ENCODE results near the gene UBASH3A.
"Not testable (repeated sequence)": the region's sequence is repeated elsewhere in the genome, so short reads cannot be mapped to it uniquely, and the experiment has no call there.

The UBASH3A gene

DNA sequence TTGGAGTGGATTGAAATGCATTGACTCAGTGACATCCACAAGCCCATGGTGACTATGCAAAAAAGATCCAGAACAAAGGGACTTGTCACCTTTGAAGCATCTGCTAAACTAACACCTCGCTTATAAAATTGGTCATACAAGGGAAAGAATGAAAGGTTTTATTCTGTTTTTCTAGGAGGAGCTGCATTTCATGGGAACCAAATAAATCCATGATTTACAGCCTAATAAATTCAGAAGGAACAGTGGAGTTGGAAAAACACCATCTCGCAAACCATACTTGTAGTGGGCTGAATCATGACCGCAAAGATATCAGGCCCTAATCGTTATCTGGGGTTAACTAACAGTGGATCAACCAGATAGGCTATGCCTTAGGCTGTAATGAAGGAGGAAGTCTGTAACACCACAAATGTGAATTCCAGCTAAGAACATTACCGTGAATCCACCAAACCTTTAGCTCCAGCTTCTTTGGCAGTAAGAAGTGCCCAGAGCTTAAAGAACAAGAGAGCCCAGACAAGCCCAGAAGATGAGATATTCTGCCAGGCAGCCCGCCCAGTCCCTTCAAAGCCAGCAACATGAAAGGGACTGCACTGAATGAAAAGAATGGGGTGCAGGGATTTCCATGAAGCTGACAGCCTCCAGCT, 64.9 kb downstream of the UBASH3A start:
- DNase-seq (ENCODE audit: low read depth) = no peak

- DNase-seq (ENCODE audit: low read depth) = no peak
Measured at GRCh38 chr21:42469272-42469671, 65.6 kb downstream of the UBASH3A start.

DNA sequence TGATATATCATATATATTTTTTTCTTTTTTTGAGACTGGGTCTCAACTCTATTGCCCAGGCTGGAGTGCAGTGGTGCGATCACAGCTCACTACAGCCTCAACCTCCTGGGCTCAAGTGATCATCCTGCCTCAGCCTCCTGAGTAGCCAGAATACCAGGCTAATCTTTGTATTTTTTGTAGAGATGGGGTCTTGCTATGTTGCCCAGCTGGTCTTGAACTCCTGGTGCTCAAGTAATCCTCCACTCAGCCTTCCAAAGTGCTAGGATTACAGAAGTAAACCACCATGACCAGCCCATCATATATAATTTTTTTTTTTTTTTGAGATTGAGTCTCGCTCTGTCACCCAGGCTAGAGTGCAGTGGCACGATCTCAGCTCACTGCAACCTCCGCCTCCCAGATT, 66.0 kb downstream of the UBASH3A start:
- not testable (repeated sequence) for DNase-seq (ENCODE audit: low read depth)

DNA sequence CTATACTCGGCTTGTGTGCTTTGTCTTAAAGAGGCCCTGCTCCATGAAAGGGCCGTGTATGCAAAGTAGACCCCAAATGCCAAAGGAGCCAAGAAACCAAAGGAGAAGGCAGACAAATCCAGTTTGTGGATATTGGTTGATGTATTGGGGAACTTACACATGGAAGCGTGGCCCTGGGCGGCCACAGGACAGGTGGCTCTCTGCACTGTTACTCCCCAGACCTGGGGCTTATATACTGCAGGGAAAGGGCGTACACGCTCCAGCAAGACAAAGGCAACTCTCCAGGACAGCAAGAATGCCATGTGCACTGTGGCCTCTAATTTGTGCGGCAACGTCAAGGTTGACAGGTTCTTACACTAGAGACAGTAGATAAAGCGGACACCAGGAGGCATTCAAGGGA, 67.5 kb downstream of the UBASH3A start:
- no peak for DNase-seq (ENCODE audit: low read depth)

DNA sequence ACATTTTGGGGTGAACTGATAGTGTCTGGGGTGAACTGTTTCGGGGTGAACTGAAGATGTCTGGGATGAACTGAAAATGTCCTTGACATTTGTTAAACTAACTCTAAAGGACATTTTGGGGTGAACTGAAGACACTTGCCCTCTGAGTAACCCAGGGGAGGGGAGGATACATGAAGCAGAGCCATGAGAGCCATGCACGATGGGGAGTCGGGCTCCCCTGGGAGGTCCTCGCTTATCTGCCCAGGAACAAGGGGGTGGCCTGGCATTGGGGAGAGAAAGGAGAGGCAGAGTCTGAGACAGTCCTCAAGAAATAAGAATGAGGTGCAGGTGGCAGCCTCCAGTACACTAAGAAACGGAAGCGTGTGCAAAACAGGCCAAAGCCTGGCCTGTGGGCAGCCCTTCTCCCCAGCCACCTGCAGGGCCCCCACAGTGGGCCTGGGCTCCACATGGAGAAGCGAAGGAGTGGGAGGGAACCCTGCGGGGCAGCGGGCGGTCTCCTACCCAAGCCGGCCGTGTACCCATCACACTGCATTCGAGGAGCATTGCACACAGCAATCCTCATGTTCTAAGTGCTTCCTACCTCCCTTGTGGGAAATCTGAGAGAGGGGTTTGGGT, 68.1 kb downstream of the UBASH3A start:
- no peak for DNase-seq (ENCODE audit: low read depth)

DNA sequence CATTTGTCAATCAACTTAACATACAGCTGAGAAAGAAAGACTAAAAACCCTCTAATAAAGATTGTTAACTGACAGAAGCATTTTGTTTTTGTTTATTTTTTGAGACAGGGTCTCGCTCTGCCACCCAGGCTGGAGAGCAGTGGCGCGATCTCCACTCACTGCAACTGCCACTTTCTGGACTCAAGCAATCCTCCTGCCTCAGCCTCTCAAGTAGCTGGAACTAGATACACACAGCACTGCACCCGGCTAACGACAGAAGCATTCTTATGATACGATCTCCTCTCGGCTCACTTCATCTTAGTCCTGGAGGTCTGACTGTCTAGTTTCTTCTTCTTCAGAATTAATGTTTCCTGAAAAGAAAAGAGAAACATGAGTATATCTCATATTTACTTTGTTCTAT, 68.8 kb downstream of the UBASH3A start:
- DNase-seq (ENCODE audit: low read depth) = no peak

- no peak for DNase-seq (ENCODE audit: low read depth)
Measured at GRCh38 chr21:42473498-42474042, 69.9 kb downstream of the UBASH3A start.

DNA sequence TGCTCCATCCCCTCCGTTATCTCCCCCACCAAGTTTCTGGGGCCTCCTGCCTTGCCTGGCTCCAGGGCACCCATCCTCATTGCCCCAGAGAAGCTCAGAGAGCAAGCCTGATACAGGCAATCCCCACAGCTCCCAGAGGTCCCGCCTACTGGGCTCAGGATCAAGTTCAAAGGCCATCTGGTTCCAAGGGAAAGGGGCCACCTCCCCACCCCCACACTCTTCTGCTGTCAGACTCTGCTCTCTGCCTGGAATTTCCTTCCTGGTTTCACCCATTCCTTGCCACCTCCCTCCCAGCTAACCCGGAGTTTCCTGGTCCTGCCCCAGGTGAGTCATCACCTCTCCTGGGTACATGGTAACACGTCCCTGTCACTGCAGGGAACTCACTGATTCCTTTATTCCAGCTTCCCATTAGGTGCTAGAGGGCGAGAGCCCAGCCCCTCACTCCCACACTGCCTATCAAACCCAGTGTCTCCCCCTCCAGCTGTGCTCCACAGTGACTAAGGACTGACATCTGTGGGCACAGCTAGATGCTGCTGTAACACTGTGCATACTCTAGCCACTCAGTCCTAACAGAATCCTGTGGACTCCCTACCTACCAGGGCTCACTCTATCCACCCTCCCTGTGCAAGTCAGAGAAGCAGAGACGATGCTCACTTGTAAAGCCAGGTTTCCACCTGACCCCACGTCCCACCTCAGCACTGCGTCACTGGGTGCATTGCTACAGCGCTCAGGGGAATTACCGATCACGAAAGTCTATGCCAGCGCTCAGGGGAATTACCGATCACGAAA, 70.5 kb downstream of the UBASH3A start:
- DNase-seq (ENCODE audit: low read depth) = no peak

- no peak for DNase-seq (ENCODE audit: low read depth)
Measured at GRCh38 chr21:42475036-42475435, 71.3 kb downstream of the UBASH3A start.

- no peak for DNase-seq (ENCODE audit: low read depth)
Measured at GRCh38 chr21:42475526-42476387, 72.1 kb downstream of the UBASH3A start.

DNA sequence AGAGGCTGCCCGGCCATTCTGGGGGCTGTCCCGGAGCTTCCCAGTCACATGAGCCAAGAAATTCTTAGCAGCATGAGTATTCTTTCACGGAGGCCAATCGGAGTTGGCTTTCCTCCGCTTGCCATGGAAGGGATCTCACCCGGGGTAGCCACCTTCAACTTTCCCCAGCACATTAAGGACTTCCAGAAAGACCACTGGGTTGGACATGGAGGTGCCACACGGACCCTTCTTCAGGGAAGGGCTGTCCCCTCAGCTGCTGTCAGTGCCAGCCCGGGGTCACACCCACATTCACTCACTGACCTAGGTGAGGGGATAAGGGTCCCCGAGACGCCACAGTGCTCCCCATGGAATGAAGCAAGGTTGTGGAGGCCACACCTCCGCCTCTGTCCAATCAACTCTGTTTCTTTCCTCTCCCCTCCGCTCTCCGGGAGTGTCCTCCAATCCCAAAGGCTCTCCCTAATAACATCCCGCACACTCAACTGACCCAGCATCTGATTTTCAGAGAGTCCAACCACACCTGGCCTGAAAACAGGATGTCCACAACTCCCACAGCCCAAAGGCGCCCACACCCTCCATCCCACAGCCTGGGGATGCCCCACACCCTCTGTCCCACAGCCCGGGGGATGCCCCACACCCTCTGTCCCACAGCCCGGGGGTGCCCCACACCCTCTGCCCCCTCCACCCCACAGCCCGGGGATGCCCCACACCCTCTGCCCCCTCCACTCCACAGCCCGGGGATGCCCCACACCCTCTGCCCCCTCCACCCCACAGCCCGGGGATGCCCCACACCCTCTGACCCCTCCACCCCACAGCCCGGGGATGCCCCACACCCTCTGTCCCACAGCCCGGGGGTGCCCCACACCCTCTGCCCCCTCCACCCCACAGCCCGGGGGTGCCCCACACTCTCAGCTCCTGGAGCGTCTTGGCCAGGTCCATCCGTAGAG, 73.0 kb downstream of the UBASH3A start:
- no peak for DNase-seq (ENCODE audit: low read depth)

DNA sequence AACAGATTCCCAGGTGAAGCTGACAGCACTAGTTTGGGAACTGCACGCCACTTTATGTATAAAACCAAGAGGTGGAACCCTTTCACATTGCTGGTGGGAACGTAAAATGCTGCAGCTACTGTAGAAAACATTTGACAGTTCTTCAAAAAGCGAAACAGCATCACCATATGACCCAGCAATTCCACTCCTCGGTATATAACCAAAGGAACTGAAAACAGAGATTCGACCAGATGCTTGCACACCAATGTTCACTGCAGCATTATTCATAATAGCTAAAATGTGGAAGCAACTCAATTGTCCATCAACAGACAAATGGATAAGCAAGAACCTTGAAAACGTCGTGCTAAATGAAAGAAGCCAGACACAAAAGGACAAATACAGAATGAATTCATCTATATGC, 74.8 kb downstream of the UBASH3A start:
- DNase-seq (ENCODE audit: low read depth) = no peak

DNA sequence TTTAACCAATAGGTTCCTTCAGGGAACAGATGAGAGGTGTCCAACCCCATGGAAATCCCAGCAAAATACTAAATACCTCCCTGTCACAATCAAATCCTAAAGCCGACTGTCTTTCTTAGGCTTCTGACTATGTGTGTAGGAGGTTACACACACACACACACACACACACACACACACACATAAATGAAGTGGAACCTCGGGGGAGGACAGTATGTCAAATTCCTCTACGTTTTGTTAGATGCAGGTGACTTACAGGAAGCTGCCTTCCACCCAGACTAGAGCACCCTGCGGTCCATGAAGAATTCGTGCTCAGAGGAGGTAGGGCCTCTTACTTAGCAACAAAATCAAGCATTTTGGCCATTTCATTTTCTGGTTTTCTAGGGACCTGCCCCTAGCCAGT, 75.9 kb downstream of the UBASH3A start:
- no peak for DNase-seq (ENCODE audit: low read depth)

DNA sequence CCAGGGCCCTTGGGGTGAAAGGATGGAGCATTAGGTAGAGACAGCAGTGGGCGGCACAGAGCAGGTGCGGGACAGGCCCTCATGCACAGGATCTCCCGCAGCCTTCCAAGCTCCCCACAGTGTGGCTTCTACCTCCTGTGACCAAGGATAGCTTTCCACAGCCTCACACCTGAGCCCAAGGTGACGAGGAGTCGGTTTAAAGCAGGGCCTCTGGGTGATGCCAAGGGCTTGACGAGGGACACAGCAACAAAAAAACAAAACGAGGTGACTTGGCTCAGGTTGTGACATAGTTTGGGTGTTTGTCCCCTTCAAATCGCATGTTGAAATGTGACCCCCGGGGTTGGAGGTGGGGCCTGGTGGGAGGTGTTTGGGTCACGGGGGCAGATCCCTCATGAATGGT, 77.0 kb downstream of the UBASH3A start:
- DNase-seq (ENCODE audit: low read depth) = no peak

- DNase-seq (ENCODE audit: low read depth) = no peak
Measured at GRCh38 chr21:42481169-42481568, 77.5 kb downstream of the UBASH3A start.

DNA sequence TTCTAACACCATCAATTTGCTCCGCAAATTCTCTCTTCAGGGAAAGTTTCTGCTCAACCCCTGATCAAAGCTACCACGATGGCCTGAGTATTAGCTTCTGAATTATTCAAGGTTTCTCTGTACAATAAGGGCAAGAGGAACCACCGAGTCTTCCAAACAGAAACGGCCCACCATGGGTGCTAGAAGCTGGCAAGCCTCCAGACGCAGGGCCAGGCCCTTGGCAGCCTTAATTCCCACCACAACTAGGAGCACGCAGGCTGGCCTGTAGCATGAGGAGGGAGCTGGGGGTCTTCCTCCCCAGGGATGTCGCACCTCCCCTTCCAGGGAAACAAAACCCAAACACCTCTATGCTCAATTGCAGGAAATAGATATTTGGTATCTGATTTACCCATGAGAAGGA, 81.3 kb downstream of the UBASH3A start:
- no peak for DNase-seq (ENCODE audit: low read depth)

DNA sequence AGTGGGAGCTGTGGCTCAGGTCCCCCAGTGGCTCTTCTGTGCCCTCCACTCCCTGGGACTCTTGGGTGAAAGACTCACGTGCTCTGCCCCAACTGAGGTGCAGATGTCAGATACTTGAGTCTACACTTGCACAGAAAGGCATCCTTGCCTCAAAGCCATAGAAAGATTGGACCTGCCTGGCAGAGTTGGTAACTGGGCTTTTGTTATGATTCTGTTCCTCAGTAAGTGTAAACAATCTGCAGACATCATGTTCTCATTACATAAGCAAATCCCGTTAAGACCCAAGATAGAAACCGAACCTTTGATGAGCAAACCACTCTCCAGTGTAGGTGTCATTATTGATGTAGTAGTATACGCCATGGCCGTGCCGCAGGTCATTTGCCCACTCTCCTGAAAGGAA, 82.4 kb downstream of the UBASH3A start:
- no peak for DNase-seq (ENCODE audit: low read depth)

DNA sequence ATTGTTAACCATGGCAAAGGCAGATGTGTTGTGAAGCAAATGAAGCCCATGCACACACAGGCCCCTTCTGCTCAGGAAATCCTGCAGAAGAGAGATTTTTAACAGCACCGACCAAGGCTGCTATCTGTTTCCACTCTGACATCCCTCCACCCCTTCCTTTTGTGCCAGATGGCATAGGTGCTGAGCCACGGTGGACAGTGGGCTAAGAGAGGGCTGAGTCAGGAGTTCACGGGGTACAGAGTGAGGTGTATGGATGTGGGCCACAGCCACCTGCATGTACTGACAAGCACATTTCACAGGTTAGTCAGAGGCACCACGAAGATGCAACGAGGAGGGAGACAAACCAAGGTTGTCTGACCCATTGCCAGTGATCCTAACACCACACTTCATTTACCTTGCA, 82.8 kb downstream of the UBASH3A start:
- no peak for DNase-seq (ENCODE audit: low read depth)

- no peak for DNase-seq (ENCODE audit: low read depth)
Measured at GRCh38 chr21:42489006-42489563, 85.4 kb downstream of the UBASH3A start.

DNA sequence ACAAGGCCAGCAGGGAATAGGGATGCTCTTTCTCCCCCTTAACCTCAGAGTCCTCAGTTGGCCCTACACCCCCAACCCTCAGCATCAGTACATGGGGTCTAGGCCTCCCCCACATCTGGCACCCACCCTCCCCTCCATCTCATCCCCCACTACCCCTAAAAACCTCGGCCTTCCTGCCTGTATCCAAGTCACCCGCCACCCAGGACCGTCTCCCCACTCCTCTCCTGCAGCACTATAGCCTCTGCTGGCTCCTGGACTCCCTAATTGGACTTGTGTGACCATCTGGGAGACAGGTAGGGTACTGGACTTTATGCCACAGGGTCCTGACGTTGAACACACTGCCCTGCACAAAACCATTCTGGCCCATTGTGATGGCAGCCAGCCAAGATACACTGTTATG, 86.3 kb downstream of the UBASH3A start:
- no peak for DNase-seq (ENCODE audit: low read depth)

DNA sequence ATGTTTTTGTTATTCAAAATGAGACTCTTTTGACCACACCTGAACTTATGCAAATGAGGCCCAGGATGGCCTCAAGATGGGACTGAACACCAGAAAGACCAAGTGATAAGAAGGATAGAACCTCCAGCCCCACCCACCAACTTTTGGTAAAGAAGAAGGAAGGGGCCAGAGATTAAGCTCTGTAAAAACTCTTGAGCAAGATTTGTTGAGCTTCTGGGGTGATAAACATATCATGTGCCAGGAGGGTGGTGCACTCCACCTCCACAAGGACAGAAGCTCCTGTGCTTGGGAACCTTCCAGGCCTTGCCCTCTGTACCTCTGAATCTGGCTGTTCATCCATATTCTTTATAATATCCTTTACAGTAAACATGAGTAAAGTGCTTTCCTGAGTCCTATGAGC, 87.0 kb downstream of the UBASH3A start:
- DNase-seq (ENCODE audit: low read depth) = no peak
